Mesenchymal stem cell (in vitro differentiated cells and primary cell): ENCODE results near the gene ABCG1.
"Not testable (repeated sequence)": the region's sequence is repeated elsewhere in the genome, so short reads cannot be mapped to it uniquely, and the experiment has no call there.

ENCODE experiments used
- DNase-seq: peaks from one replicate; pipeline ENCODE4 v3.0.0-alpha.2; 2013
- H2AFZ ChIP-seq: one replicate; pipeline ENCODE4 v1.6.1; 2013; ENCODE audit warnings: low read depth, mild to moderate bottlenecking, control low read depth, inconsistent platforms, low read length, moderate library complexity
- H2AK5ac ChIP-seq: 2 replicates; pipeline ENCODE4 v1.6.1; 2013; ENCODE audit warnings: low read length, moderate library complexity, mild to moderate bottlenecking, inconsistent platforms; ENCODE audit not compliant: severe bottlenecking
- H2BK120ac ChIP-seq: one replicate; pipeline ENCODE4 v1.6.1; 2013; ENCODE audit warnings: low read depth, mild to moderate bottlenecking, inconsistent platforms, low read length, moderate library complexity
- H2BK12ac ChIP-seq, 2 experiments: one replicate each; pipeline ENCODE4 v1.6.1; 2013; ENCODE audit warnings: inconsistent platforms in 2 of 2, low read length in 2 of 2, mild to moderate bottlenecking in 2 of 2, moderate library complexity in 2 of 2, control low read depth in 1 of 2
- H2BK15ac ChIP-seq: one replicate; pipeline ENCODE4 v1.6.1; 2013; ENCODE audit warnings: mild to moderate bottlenecking, low read depth, inconsistent platforms; ENCODE audit not compliant: poor library complexity, severe bottlenecking
- H2BK5ac ChIP-seq: 2 replicates; pipeline ENCODE4 v1.6.1; 2013; ENCODE audit warnings: low read depth, mild to moderate bottlenecking, low read length, control low read depth, inconsistent platforms; ENCODE audit not compliant: poor library complexity, severe bottlenecking
- H3K14ac ChIP-seq, 2 experiments: one replicate each; pipeline ENCODE4 v1.6.1; 2013; ENCODE audit warnings: inconsistent platforms in 2 of 2, low read length in 2 of 2, control low read depth in 1 of 2, mild to moderate bottlenecking in 1 of 2, moderate library complexity in 1 of 2
- H3K18ac ChIP-seq, 2 experiments: one replicate each; pipeline ENCODE4 v1.6.1; 2013; ENCODE audit warnings: inconsistent platforms in 2 of 2, low read length in 2 of 2, control low read depth in 1 of 2, low read depth in 1 of 2, mild to moderate bottlenecking in 1 of 2
- H3K23ac ChIP-seq, 2 experiments: one replicate each; pipeline ENCODE4 v1.6.1; 2013; ENCODE audit warnings: inconsistent platforms in 2 of 2, low read length in 2 of 2, mild to moderate bottlenecking in 2 of 2, moderate library complexity in 2 of 2, control low read depth in 1 of 2
- H3K27ac ChIP-seq: 2 replicates; pipeline ENCODE4 v1.5.1; 2013; ENCODE audit warnings: mild to moderate bottlenecking, moderate library complexity, low read length, control low read depth, inconsistent platforms; ENCODE audit not compliant: poor library complexity, severe bottlenecking
- H3K27me3 ChIP-seq, 2 experiments: 2 replicates each; pipeline versions ENCODE4 v1.6.1 to v1.7.0; 2013; ENCODE audit warnings: low read length in 2 of 2, mild to moderate bottlenecking in 2 of 2, moderate library complexity in 2 of 2, control low read depth in 1 of 2, inconsistent platforms in 1 of 2; ENCODE audit not compliant: control insufficient read depth in 1 of 2, insufficient read depth in 1 of 2
- H3K36me3 ChIP-seq, 2 experiments: 2 replicates each; pipeline versions ENCODE4 v1.6.1 to v1.7.0; 2013; ENCODE audit warnings: low read length in 2 of 2, control low read depth in 1 of 2, inconsistent platforms in 1 of 2, low read depth in 1 of 2, mild to moderate bottlenecking in 1 of 2; ENCODE audit not compliant: insufficient read depth in 2 of 2, control insufficient read depth in 1 of 2
- H3K4ac ChIP-seq, 2 experiments: one replicate each; pipeline ENCODE4 v1.6.1; 2013; ENCODE audit warnings: inconsistent platforms in 2 of 2, low read length in 2 of 2, mild to moderate bottlenecking in 2 of 2, moderate library complexity in 2 of 2, control low read depth in 1 of 2, low read depth in 1 of 2
- H3K4me1 ChIP-seq: 2 replicates; pipeline ENCODE4 v1.6.1; 2013; ENCODE audit warnings: low read depth, low read length, control low read depth; ENCODE audit not compliant: control insufficient read depth, insufficient read depth
- H3K4me2 ChIP-seq: 2 replicates; pipeline ENCODE4 v1.6.1; 2013; ENCODE audit warnings: low read length, mild to moderate bottlenecking, inconsistent platforms; ENCODE audit not compliant: poor library complexity, severe bottlenecking
- H3K4me3 ChIP-seq, 2 experiments: 2 replicates each; pipeline versions ENCODE4 v1.5.1 to v1.7.0; 2013; ENCODE audit warnings: low read length in 2 of 2, mild to moderate bottlenecking in 2 of 2, control low read depth in 1 of 2, low read depth in 1 of 2; ENCODE audit not compliant: insufficient read depth in 1 of 2
- H3K79me1 ChIP-seq: replicated peaks from 2 replicates; pipeline ENCODE4 v1.6.1; 2013; ENCODE audit warnings: mild to moderate bottlenecking, control low read depth, low read length, inconsistent platforms; ENCODE audit not compliant: poor library complexity, severe bottlenecking
- H3K9ac ChIP-seq: 2 replicates; pipeline ENCODE4 v1.7.0; 2013; ENCODE audit warnings: mild to moderate bottlenecking, low read length, moderate library complexity
- H3K9me3 ChIP-seq: 2 replicates; pipeline ENCODE4 v1.7.0; 2013; ENCODE audit warnings: mild to moderate bottlenecking, low read length; ENCODE audit not compliant: control insufficient read depth
- H4K8ac ChIP-seq: one replicate; pipeline ENCODE4 v1.6.1; 2013; ENCODE audit warnings: inconsistent platforms, mild to moderate bottlenecking, low read length, moderate library complexity
- H4K91ac ChIP-seq: one replicate; pipeline ENCODE4 v1.6.1; 2013; ENCODE audit warnings: mild to moderate bottlenecking, low read length, inconsistent platforms
- WGBS: methylation state at CpG from one replicate; pipeline ENCODE4 v1.1.7; 2013; ENCODE audit warnings: mixed read lengths; 5-methylcytosine and 5-hydroxymethylcytosine counted together

The ABCG1 gene

GRCh38 chr21:42179316-42179715, 39.6 kb upstream of the ABCG1 start:
- no peak overlapping the region for H2BK15ac ChIP-seq
- H2BK120ac ChIP-seq, result no peak overlapping the region
- no peak overlapping the region for H2AK5ac ChIP-seq
- no peak overlapping the region for H4K8ac ChIP-seq
- H3K23ac ChIP-seq, result no peak overlapping the region
- H2BK5ac ChIP-seq, result no peak overlapping the region
- no peak for DNase-seq
- H3K4me3 ChIP-seq, result no peak overlapping the region
- no peak overlapping the region for H3K4me2 ChIP-seq
- H2BK12ac ChIP-seq, result no peak overlapping the region
- H3K36me3 ChIP-seq, result no peaks in the 10 kb centered on the region
- H4K91ac ChIP-seq, result no peak overlapping the region
- H3K27ac ChIP-seq, result no peak overlapping the region
- H3K79me1 ChIP-seq, result no peaks in the 10 kb centered on the region
- 81% methylated on average over 1 of the region's 3 CpGs for WGBS
- H3K14ac ChIP-seq, result no peak overlapping the region
- no peak overlapping the region for H3K4ac ChIP-seq
- peaks cover 20 to 33% of the 10 kb centered on the region in 2 experiments for H3K27me3 ChIP-seq
- no peak overlapping the region for H3K9ac ChIP-seq
- no peak overlapping the region for H3K18ac ChIP-seq
- H3K4me1 ChIP-seq, result no peaks in the 10 kb centered on the region
- peaks cover 3% of the 10 kb centered on the region for H3K9me3 ChIP-seq
- no peak overlapping the region for H2AFZ ChIP-seq

DNA sequence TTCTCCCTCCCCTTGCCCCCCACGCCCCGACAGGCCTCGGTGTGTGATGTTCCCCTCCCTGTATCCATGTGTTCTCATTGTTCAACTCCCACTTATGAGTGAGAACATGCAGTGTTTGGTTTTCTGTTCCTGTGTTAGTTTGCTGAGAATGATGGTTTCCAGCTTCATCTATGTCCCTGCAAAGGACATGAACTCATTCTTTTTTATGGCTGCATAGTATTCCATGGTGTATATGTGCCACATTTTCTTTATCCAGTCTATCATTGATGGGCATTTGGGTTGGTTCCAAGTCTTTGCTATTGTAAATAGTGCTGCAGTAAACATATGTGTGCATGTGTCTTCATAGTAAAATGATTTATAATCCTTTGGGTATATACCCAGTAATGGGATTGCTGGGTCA, 38.9 kb upstream of the ABCG1 start:
- H3K36me3 ChIP-seq, H3K23ac ChIP-seq, H2BK12ac ChIP-seq, H3K4me1 ChIP-seq, H3K4ac ChIP-seq, DNase-seq, H4K91ac ChIP-seq, H2BK15ac ChIP-seq, H2BK5ac ChIP-seq, H3K14ac ChIP-seq, H3K4me2 ChIP-seq, H4K8ac ChIP-seq, H3K18ac ChIP-seq, H3K9ac ChIP-seq, H3K9me3 ChIP-seq, H3K79me1 ChIP-seq, H2BK120ac ChIP-seq, H2AFZ ChIP-seq, H3K27ac ChIP-seq, H3K4me3 ChIP-seq, H2AK5ac ChIP-seq: not testable (repeated sequence)
- WGBS, result no CpG with 5 or more reads among the region's 3 CpGs
- peaks cover 20 to 33% of the 10 kb centered on the region in 2 experiments for H3K27me3 ChIP-seq

GRCh38 chr21:42182713-42183371, 36.1 kb upstream of the ABCG1 start:
- H4K8ac ChIP-seq, result no peak overlapping the region

DNA sequence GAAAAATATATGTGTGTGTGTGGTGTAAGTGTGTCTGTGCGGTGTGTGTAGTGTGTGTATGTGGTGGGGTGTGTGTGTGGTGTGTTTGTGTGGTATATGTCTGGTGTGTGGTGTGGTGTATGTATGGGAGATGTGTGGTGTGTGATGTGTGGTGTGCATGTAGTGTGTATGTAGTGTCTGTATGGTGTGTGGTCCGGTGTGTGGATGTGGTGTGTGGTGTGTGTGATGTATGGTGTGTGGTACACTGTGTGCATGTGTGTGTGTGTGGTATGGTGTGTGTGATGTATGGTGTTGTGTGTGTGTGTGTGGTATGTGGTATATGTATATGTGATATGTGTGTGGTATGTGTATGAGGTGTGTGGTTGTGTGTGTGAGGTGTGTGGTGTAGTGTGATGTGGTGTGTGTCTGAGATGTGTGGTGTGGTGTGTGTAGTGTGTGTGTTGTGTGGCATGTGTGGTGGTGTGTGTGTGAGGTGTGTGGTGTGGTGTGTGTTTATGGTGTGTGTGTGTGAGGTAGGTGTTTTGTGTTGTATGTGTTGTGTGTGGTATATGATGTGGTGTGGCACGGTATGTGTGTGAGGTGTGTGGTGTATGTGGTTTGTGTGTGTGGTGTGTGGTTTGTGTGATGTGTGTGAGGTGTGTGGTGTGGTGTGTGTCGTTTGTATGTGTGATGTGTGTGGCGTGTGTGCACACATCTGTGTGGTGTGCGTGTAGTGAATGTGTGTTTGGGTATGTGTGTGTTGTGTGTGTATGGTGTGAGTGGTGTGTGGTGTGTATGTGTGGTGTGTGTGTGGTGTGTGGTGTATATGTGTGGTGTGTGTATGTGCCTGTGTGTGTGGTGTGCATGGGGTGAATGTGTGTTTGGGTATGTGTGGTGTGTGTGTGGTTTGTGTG, 35.3 kb upstream of the ABCG1 start:
- H2AK5ac ChIP-seq, result no peak overlapping the region
- H3K9me3 ChIP-seq, result no peaks in the 10 kb centered on the region
- peaks cover 2 to 11% of the 10 kb centered on the region in 2 experiments for H3K27me3 ChIP-seq
- WGBS, result 82% methylated on average over 6 of the region's 6 CpGs
- H3K27ac ChIP-seq, result no peak overlapping the region
- H4K8ac ChIP-seq, result no peak overlapping the region
- no peak overlapping the region for H3K4ac ChIP-seq
- H3K36me3 ChIP-seq, result no peaks in the 10 kb centered on the region
- H2BK120ac ChIP-seq, result no peak overlapping the region
- no peak overlapping the region for H2BK5ac ChIP-seq
- no peaks in the 10 kb centered on the region for H3K79me1 ChIP-seq
- H3K4me2 ChIP-seq, result no peak overlapping the region
- no peak overlapping the region for H4K91ac ChIP-seq
- no peak overlapping the region for H2AFZ ChIP-seq
- peak overlapping the region in 1 of 2 experiments; percentile 82 for H3K14ac ChIP-seq
- H3K18ac ChIP-seq, result peak overlapping the region in 1 of 2 experiments; percentile 64
- H3K4me3 ChIP-seq, result no peak overlapping the region
- DNase-seq, result no peak
- H3K4me1 ChIP-seq, result no peaks in the 10 kb centered on the region
- H2BK12ac ChIP-seq, result peak overlapping the region in 1 of 2 experiments; percentile 4
- no peak overlapping the region for H3K23ac ChIP-seq
- H3K9ac ChIP-seq, result no peak overlapping the region
- no peak overlapping the region for H2BK15ac ChIP-seq

More at GRCh38 chr21:42182713-42183371, 36.1 kb upstream of the ABCG1 start:
- H2AK5ac ChIP-seq, result no peak overlapping the region
- no peak overlapping the region for H2BK120ac ChIP-seq
- H2AFZ ChIP-seq, result no peak overlapping the region
- no peak overlapping the region for H2BK5ac ChIP-seq
- peaks cover 5 to 11% of the 10 kb centered on the region in 2 experiments for H3K27me3 ChIP-seq
- no peak overlapping the region for H4K91ac ChIP-seq
- H3K9ac ChIP-seq, result no peak overlapping the region
- H3K9me3 ChIP-seq, result no peaks in the 10 kb centered on the region
- H3K4me1 ChIP-seq, result no peaks in the 10 kb centered on the region
- no peak overlapping the region for H3K18ac ChIP-seq
- no peak overlapping the region for H2BK15ac ChIP-seq
- H2BK12ac ChIP-seq, result no peak overlapping the region
- H3K4ac ChIP-seq, result no peak overlapping the region
- no peaks in the 10 kb centered on the region for H3K36me3 ChIP-seq
- no peak for DNase-seq
- H3K14ac ChIP-seq, result no peak overlapping the region
- H3K27ac ChIP-seq, result no peak overlapping the region
- no peak overlapping the region for H3K4me2 ChIP-seq
- H3K23ac ChIP-seq, result no peak overlapping the region
- no peak overlapping the region for H3K4me3 ChIP-seq
- no peaks in the 10 kb centered on the region for H3K79me1 ChIP-seq
- 64% methylated on average over 3 of the region's 4 CpGs for WGBS
